Small intestine (tissue), 7 donors: ENCODE measurements around the gene DRAXIN. TPM values are rescaled to one million over a fixed set of nuclear protein-coding genes. Genes with fewer than 3 reads are reported as not detected.

ENCODE experiments used
- DNase-seq, 2 donors: peaks; one replicate each; pipeline versions ENCODE4 v3.0.0 to v3.0.0-alpha.2; 2013
- FAIRE-seq: peaks from 2 replicates; lab custom pipeline; 2012; peaks lifted over from hg19 to GRCh38; lab: Jason Lieb, UNC
- H3K27ac ChIP-seq, 3 donors: one replicate each; pipeline ENCODE4 v1.5.1; 2013; ENCODE audit warnings: low read length in 2 of 3, mild to moderate bottlenecking in 2 of 3, control low read depth in 1 of 3, inconsistent platforms in 1 of 3, low read depth in 1 of 3, moderate library complexity in 1 of 3
- H3K27me3 ChIP-seq, 3 donors: one replicate each; pipeline ENCODE4 v1.6.1; 2013; ENCODE audit warnings: low read length in 3 of 3, inconsistent platforms in 1 of 3; ENCODE audit not compliant: control insufficient read depth in 3 of 3, insufficient read depth in 3 of 3
- H3K36me3 ChIP-seq, 3 donors: one replicate each; pipeline ENCODE4 v1.6.1; 2013; ENCODE audit warnings: low read length in 3 of 3, inconsistent platforms in 1 of 3, low read depth in 1 of 3, mild to moderate bottlenecking in 1 of 3, moderate library complexity in 1 of 3; ENCODE audit not compliant: control insufficient read depth in 3 of 3, insufficient read depth in 2 of 3
- H3K4me1 ChIP-seq, 3 donors: one replicate each; pipeline ENCODE4 v1.6.1; 2013; ENCODE audit warnings: low read length in 2 of 3, inconsistent platforms in 1 of 3, low read depth in 1 of 3, mild to moderate bottlenecking in 1 of 3, moderate library complexity in 1 of 3; ENCODE audit not compliant: control insufficient read depth in 3 of 3, insufficient read depth in 2 of 3
- H3K4me3 ChIP-seq, 3 donors: one replicate each; pipeline ENCODE4 v1.5.1; 2013; ENCODE audit warnings: low read length in 3 of 3, control low read depth in 1 of 3, inconsistent platforms in 1 of 3, low read depth in 1 of 3, mild to moderate bottlenecking in 1 of 3, moderate library complexity in 1 of 3
- H3K9me3 ChIP-seq, 2 donors: one replicate each; pipeline ENCODE4 v1.6.1; 2013; ENCODE audit warnings: low read depth in 1 of 2, low read length in 1 of 2; ENCODE audit not compliant: control insufficient read depth in 2 of 2, insufficient read depth in 1 of 2
- WGBS, 3 donors: extraction: QIAGEN DNeasy Blood & Tissue Kit; methylation state at CpG; one replicate each; pipeline ENCODE4 v1.1.7; 2013; 5-methylcytosine and 5-hydroxymethylcytosine counted together
- polyA plus RNA-seq, 4 donors: library from polyadenylated mRNA; stranded (reverse) in 3 of 4; unstranded in 1 of 4; fragments of 200-250 nt in 3 of 4; fragments of 120-200 nt in 1 of 4; gene quantifications; one replicate each; pipeline versions ENCODE4 v1.2.1 to v1.2.3, GENCODE V29; 2013
- donor health status: healthy with polysubstance abuse.
- donor health status: control.
- donor health status: control.
- donor health status: Bipolar disorder and iron deficiency.
- donor health status: healthy.

DRAXIN gene
- polyA plus RNA-seq, 4 donors, result 0.07 to 0.15 TPM; not detected in 2

DNA sequence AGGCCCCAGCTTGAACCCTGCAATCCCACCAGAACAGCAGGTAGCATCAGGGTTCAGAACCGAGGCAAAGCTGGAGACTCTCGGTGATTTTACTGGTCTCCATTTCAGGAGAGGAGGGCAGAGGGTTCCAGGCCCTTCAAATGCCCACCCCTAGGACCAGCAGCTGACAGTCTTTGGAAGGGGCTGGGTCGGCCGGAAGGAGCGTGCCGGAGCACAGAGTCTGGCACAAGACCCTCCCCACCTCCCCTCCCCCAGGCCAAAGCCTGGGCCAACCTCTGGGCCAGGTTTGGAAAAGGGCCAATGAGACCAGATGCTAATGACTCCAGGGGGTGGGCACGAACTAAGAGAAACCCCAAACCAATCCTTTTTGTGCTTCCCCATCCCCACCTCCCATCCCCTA lies 44.2 kb upstream of the DRAXIN start:
- H3K27me3 ChIP-seq, result peaks cover 0 to 18% (median 0%) of the 10 kb centered on the region in 3 donors
- no peak for FAIRE-seq

DNA sequence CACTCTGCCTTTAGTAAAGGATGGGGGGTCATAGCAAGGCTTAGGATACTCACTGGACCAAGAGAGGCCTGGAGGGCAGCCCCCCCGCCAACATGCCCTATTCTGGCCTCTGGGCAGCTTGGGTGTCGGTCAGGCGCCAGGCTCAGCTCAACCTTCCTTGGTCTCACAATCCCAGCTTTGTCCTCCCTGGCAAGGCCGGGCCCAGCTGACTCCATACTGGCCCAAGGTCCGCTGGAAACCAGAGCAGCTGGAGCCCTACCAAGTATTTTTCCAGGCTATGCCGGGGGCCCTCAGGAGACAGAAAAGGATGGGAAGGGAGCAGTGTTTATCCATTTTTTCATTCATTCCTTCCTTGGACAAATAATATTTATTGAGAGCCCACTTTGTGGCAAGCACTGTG lies 43.5 kb upstream of the DRAXIN start:
- FAIRE-seq (no peak), DNase-seq (no peak)
- Histone ChIP-seq H3K9me3 (no peaks in the 10 kb centered on the region), H3K36me3 (peaks cover 0 to 39% (median 0%) of the 10 kb centered on the region in 3 donors), H3K27me3 (peaks cover 0 to 18% (median 0%) of the 10 kb centered on the region in 3 donors), H3K4me3 (no peak overlapping the region), H3K27ac (no peak overlapping the region), H3K4me1 (peaks cover 0 to 40% (median 0%) of the 10 kb centered on the region in 3 donors)
- WGBS, 3 donors, result 46 to 65% (median 63%) methylated on average over 6 of the region's 6 CpGs

More for the DNA sequence above, 44.2 kb upstream of the DRAXIN start:
- DNase-seq, result no peak
- Histone ChIP-seq H3K4me3 (no peak overlapping the region), H3K27ac (no peak overlapping the region), H3K36me3 (peaks cover 0 to 35% (median 0%) of the 10 kb centered on the region in 3 donors), H3K4me1 (peaks cover 0 to 33% (median 0%) of the 10 kb centered on the region in 3 donors), H3K9me3 (no peaks in the 10 kb centered on the region)
- WGBS, 3 donors, result 80 to 86% (median 85%) methylated on average over 7 of the region's 7 CpGs

DNA sequence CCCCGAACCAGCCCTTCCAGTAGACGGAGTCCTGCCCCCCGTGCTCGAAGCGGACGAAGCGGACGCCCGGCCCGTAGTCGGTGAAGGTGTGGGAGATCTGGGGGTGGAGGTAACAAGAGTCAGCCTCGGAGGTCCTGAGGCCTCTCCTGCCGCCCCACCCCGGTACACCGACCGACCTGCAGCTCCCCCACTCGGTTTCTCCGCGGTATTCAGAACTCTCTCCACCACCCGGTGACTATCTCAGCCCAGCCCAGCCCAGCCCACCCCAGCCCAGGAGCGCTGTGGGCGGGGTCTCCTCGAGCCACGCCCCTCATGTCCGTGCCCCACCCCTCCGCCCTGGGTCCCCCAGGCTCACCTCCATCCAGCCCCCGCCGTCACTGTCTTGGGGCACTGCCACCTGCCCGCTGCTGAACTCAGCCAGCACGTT lies 42.8 kb upstream of the DRAXIN start:
- DNase-seq, result peak; percentile 43 to 57
- 1 to 21% (median 12%) methylated on average over 27 to 30 of the region's 30 CpGs for WGBS, 3 donors
- H3K27me3 ChIP-seq, result peaks cover 0 to 18% (median 0%) of the 10 kb centered on the region in 3 donors
- H3K27ac ChIP-seq, result no peak overlapping the region
- peaks cover 0 to 43% (median 0%) of the 10 kb centered on the region in 3 donors for H3K4me1 ChIP-seq
- H3K36me3 ChIP-seq, result peaks cover 0 to 39% (median 0%) of the 10 kb centered on the region in 3 donors
- no peaks in the 10 kb centered on the region for H3K9me3 ChIP-seq
- peak overlapping the region in 1 of 3 donors; percentile 4 for H3K4me3 ChIP-seq
- FAIRE-seq, result no peak

DNA sequence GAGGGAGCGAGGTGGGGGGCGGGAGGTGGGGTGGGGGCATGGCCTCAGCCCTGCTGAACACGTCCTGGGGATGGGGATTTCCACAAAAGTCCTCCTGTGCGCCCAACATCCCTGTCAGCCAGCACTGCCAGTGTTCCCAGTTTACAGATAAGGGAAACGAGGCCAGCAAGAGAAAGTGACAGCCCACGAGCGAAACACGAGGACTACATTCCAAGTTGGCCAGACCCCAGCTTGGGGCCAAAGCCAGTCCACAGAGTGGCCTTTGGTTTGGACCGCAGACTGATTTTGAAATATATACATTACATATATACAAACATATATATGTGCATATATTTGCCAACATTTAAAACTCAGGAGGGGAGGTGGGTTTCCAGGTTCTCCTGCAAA lies 42.3 kb upstream of the DRAXIN start:
- Histone ChIP-seq H3K27me3 (peaks cover 0 to 18% (median 0%) of the 10 kb centered on the region in 3 donors), H3K27ac (no peak overlapping the region), H3K4me3 (no peak overlapping the region), H3K9me3 (no peaks in the 10 kb centered on the region), H3K4me1 (peaks cover 0 to 47% (median 0%) of the 10 kb centered on the region in 3 donors), H3K36me3 (peaks cover 0 to 39% (median 0%) of the 10 kb centered on the region in 3 donors)
- FAIRE-seq (no peak), DNase-seq (no peak)
- WGBS, 3 donors, result 16 to 28% (median 23%) methylated on average over 7 to 9 of the region's 9 CpGs

DNA sequence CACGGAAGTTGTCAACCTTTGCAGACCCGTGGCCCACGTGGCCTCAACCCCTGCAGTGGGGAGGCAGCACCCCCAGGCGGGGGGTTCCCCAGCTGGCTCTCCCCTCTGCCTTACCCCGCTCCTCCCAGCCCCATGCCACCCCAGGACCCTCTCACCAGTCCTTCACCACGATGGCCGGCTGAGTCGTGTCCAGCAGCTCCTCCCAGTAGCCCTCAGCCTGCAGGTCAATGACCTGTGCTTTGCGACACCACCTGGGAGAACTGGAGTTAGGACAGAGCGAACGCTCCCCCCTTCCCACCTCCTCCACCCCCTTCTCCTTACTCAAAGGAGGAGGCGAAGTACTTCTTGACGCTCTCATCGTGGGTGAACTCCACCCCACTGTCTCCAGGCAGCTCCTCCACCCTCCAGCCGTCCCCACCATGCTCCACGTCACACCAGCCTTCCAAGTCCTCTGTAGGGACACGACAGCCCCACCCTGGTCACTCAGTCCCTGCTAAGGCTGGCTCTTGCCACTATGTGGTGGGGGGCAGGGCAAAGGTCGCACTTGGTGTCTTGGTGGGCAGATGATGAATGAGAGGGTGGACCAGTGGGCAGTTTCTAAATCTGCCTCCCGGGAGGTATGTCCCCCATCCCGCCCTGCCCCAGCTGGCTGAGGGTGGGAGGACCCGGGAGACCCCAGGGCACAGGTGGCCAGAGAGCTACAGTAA lies 41.7 kb upstream of the DRAXIN start:
- WGBS, 3 donors, result 32 to 50% (median 46%) methylated on average over 21 of the region's 21 CpGs
- Histone ChIP-seq H3K4me3 (no peak overlapping the region), H3K27me3 (peaks cover 0 to 20% (median 0%) of the 10 kb centered on the region in 3 donors)

GRCh38 chr1:11650331-11650991 lies 41.0 kb upstream of the DRAXIN start:
- 29 to 32% (median 29%) methylated on average over 29 to 47 of the region's 47 CpGs for WGBS, 3 donors
- Histone ChIP-seq H3K27me3 (peaks cover 0 to 20% (median 0%) of the 10 kb centered on the region in 3 donors), H3K9me3 (no peaks in the 10 kb centered on the region), H3K36me3 (peaks cover 0 to 39% (median 0%) of the 10 kb centered on the region in 3 donors), H3K4me1 (peaks cover 0 to 50% (median 3%) of the 10 kb centered on the region in 3 donors), H3K4me3 (peak overlapping the region in 1 of 3 donors; percentile 12), H3K27ac (no peak overlapping the region)
- FAIRE-seq, result no peak
- DNase-seq, result peak; percentile 59 to 81

More for the DNA sequence above, 41.7 kb upstream of the DRAXIN start:
- peaks cover 0 to 39% (median 0%) of the 10 kb centered on the region in 3 donors for H3K36me3 ChIP-seq
- no peaks in the 10 kb centered on the region for H3K9me3 ChIP-seq
- FAIRE-seq (no peak), DNase-seq (peak in 1 of 2 donors; percentile 34)
- peaks cover 0 to 47% (median 0%) of the 10 kb centered on the region in 3 donors for H3K4me1 ChIP-seq
- no peak overlapping the region for H3K27ac ChIP-seq

DNA sequence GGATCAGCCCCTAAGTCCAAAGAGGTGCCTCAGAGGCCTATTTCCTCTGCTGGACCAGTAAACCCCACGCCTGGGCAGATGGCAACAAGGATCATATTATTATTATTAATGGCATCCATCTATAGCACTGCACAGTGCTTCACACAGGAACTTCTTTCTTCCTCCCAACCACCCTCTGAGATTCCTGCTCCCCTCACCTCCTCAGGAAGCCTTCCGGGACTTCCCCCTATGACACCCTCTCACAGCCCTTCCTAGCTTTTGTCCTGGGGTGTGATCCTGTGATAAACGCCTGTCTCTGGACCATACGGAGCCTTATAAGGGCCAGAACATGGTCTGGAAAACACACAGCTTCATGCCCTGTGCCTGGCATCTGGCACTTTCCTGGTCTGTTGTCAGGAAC lies 40.5 kb upstream of the DRAXIN start:
- WGBS, 3 donors, result 85 to 94% (median 90%) methylated on average over 4 of the region's 4 CpGs
- Histone ChIP-seq H3K9me3 (no peaks in the 10 kb centered on the region), H3K4me1 (peaks cover 0 to 55% (median 7%) of the 10 kb centered on the region in 3 donors), H3K27me3 (peaks cover 0 to 20% (median 0%) of the 10 kb centered on the region in 3 donors), H3K4me3 (no peak overlapping the region), H3K27ac (no peak overlapping the region), H3K36me3 (peaks cover 0 to 38% (median 0%) of the 10 kb centered on the region in 3 donors)
- DNase-seq (no peak), FAIRE-seq (no peak)

DNA sequence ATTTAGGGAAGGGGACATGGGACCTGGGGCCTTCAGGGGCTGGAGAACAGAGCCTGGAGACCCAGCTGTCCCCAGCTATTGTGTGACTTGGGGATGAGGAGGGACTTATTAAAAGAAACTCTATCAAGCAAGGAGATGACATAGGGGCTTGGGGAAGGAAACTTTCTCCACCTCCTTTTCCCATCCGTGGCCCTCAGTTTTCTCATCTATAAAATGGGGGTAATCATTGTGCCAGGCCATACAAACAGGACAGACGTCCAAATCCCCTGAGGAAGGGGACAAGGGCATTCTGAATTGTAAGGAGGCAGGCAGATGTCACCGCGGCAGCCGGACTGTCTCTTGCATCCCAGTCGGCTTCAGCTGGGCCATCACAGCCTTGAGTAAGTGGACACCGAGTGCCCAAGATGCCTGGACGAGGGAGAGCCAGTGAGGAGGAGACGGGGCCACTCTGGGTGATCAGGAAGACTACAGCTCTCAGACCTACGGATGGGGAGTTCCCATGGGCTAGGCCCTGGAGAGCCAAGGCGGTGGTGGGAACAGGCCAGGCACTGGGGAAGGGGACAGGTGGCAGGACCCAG lies 39.2 kb upstream of the DRAXIN start:
- WGBS, 3 donors, result 86 to 94% (median 90%) methylated on average over 11 of the region's 11 CpGs
- FAIRE-seq (no peak), DNase-seq (no peak)
- Histone ChIP-seq H3K9me3 (no peaks in the 10 kb centered on the region), H3K4me1 (peaks cover 0 to 55% (median 7%) of the 10 kb centered on the region in 3 donors), H3K27ac (peak overlapping the region in 1 of 3 donors; percentile 78), H3K27me3 (peaks cover 0 to 20% (median 0%) of the 10 kb centered on the region in 3 donors), H3K36me3 (peaks cover 0 to 31% (median 0%) of the 10 kb centered on the region in 3 donors), H3K4me3 (peak overlapping the region in 1 of 3 donors; percentile 32)
